H9 (cell line): ENCODE results near the gene AGR3. TPM values are rescaled to one million over a fixed set of nuclear protein-coding genes. Genes with fewer than 3 reads are reported as not detected.

Source experiments
- DNase-seq: peaks from one replicate; pipeline ENCODE4 v3.0.0-alpha.2; 2017
- H2AFZ ChIP-seq: one replicate; pipeline ENCODE4 v1.6.1; 2013; ENCODE audit warnings: mild to moderate bottlenecking, low read length, control low read depth, moderate library complexity
- H2AK5ac ChIP-seq: 2 replicates; pipeline ENCODE4 v1.6.1; 2013; ENCODE audit warnings: low read length, control low read depth, mixed read lengths; ENCODE audit not compliant: insufficient read length
- H2BK120ac ChIP-seq: one replicate; pipeline ENCODE4 v1.6.1; 2013; ENCODE audit warnings: low read depth, mild to moderate bottlenecking, low read length, control low read depth, inconsistent platforms; ENCODE audit not compliant: poor library complexity, severe bottlenecking
- H2BK12ac ChIP-seq: 2 replicates; pipeline ENCODE4 v1.6.1; 2013; ENCODE audit warnings: low read length, control low read depth, mixed read lengths, low read depth; ENCODE audit not compliant: insufficient read length
- H2BK15ac ChIP-seq: 2 replicates; pipeline ENCODE4 v1.6.1; 2013; ENCODE audit warnings: low read depth, low read length, control low read depth
- H2BK20ac ChIP-seq: one replicate; pipeline ENCODE4 v1.6.1; 2013; ENCODE audit warnings: low read depth, mild to moderate bottlenecking, low read length, control low read depth, inconsistent platforms; ENCODE audit not compliant: poor library complexity, severe bottlenecking
- H2BK5ac ChIP-seq: 2 replicates; pipeline ENCODE4 v1.6.1; 2013; ENCODE audit warnings: low read length, control low read depth, mixed read lengths; ENCODE audit not compliant: insufficient read length
- H3K14ac ChIP-seq: 2 replicates; pipeline ENCODE4 v1.6.1; 2013; ENCODE audit warnings: low read length, control low read depth; ENCODE audit not compliant: insufficient read depth
- H3K18ac ChIP-seq: 2 replicates; pipeline ENCODE4 v1.6.1; 2013; ENCODE audit warnings: low read depth, mild to moderate bottlenecking, mixed read lengths, low read length, control low read depth; ENCODE audit not compliant: insufficient read length
- H3K23ac ChIP-seq: 2 replicates; pipeline ENCODE4 v1.6.1; 2013; ENCODE audit warnings: low read length, control low read depth, mixed read lengths, low read depth; ENCODE audit not compliant: insufficient read length
- H3K23me2 ChIP-seq: 2 replicates; pipeline ENCODE4 v1.6.1; 2013; ENCODE audit warnings: low read depth, mild to moderate bottlenecking, mixed read lengths, low read length, control low read depth; ENCODE audit not compliant: insufficient read length, poor library complexity, severe bottlenecking
- H3K27ac ChIP-seq: 2 replicates; pipeline ENCODE4 v1.5.1; 2013; ENCODE audit warnings: low read length, control low read depth, mixed read lengths, low read depth; ENCODE audit not compliant: insufficient read length
- H3K27me3 ChIP-seq: 2 replicates; pipeline ENCODE4 v1.6.1; 2013; ENCODE audit warnings: low read length, control low read depth, inconsistent platforms; ENCODE audit not compliant: insufficient read depth
- H3K4ac ChIP-seq: 2 replicates; pipeline ENCODE4 v1.6.1; 2013; ENCODE audit warnings: low read depth, mild to moderate bottlenecking, control low read depth, inconsistent platforms, low read length, moderate library complexity
- H3K4me1 ChIP-seq: 2 replicates; pipeline ENCODE4 v1.6.1; 2013; ENCODE audit warnings: low read length, control low read depth, inconsistent platforms; ENCODE audit not compliant: insufficient read depth
- H3K4me2 ChIP-seq: 2 replicates; pipeline ENCODE4 v1.6.1; 2013; ENCODE audit warnings: low read length, control low read depth, mixed read lengths; ENCODE audit not compliant: insufficient read length, insufficient read depth
- H3K56ac ChIP-seq: 2 replicates; pipeline ENCODE4 v1.6.1; 2013; ENCODE audit warnings: low read depth, mild to moderate bottlenecking, mixed read lengths, low read length, control low read depth; ENCODE audit not compliant: insufficient read length
- H3K79me1 ChIP-seq: 2 replicates; pipeline ENCODE4 v1.6.1; 2013; ENCODE audit warnings: low read depth, mild to moderate bottlenecking, moderate library complexity, low read length, control low read depth, inconsistent platforms; ENCODE audit not compliant: insufficient read depth, poor library complexity, severe bottlenecking
- H3K79me2 ChIP-seq: 2 replicates; pipeline ENCODE4 v1.6.1; 2013; ENCODE audit warnings: low read length, control low read depth, inconsistent platforms; ENCODE audit not compliant: insufficient read depth
- H3K9ac ChIP-seq: 2 replicates; pipeline ENCODE4 v1.6.1; 2013; ENCODE audit warnings: low read length, control low read depth, mixed read lengths; ENCODE audit not compliant: insufficient read length; ENCODE audit errors: extremely low read depth
- H3K9me3 ChIP-seq: one replicate; pipeline ENCODE4 v1.6.1; 2013; ENCODE audit warnings: low read depth, low read length, inconsistent platforms; ENCODE audit not compliant: control insufficient read depth
- H3T11ph ChIP-seq: one replicate; pipeline ENCODE4 v1.6.1; 2013; ENCODE audit warnings: mild to moderate bottlenecking, low read length, control low read depth, inconsistent platforms
- H4K20me1 ChIP-seq: one replicate; pipeline ENCODE4 v1.6.1; 2013; ENCODE audit not compliant: control insufficient read depth, insufficient read length, insufficient read depth
- H4K5ac ChIP-seq: 2 replicates; pipeline ENCODE4 v1.6.1; 2013; ENCODE audit warnings: low read depth, mild to moderate bottlenecking, mixed read lengths, low read length, control low read depth; ENCODE audit not compliant: insufficient read length
- H4K8ac ChIP-seq: replicated peaks from 2 replicates; pipeline ENCODE4 v1.6.1; 2013; ENCODE audit warnings: low read length, control low read depth, mixed read lengths, low read depth; ENCODE audit not compliant: insufficient read length
- H4K91ac ChIP-seq: 2 replicates; pipeline ENCODE4 v1.6.1; 2013; ENCODE audit warnings: low read depth, mild to moderate bottlenecking, moderate library complexity, mixed read lengths, low read length, control low read depth; ENCODE audit not compliant: insufficient read length
- H3K27ac Mint-ChIP-seq, 3 experiments: 2 replicates in 2 of 3; 3 replicates in 1 of 3; pipeline ENCODE4 v1.8.0; 2020 to 2021; ENCODE audit warnings: mixed read lengths in 3 of 3, mild to moderate bottlenecking in 1 of 3, moderate library complexity in 1 of 3
- H3K27me3 Mint-ChIP-seq: 2 replicates; pipeline ENCODE4 v1.8.0; 2021; ENCODE audit warnings: low read depth, mild to moderate bottlenecking, moderate library complexity, mixed read lengths
- H3K36me3 Mint-ChIP-seq, 3 experiments: 2 replicates in 2 of 3; 3 replicates in 1 of 3; pipeline ENCODE4 v1.8.0; 2020 to 2021; ENCODE audit warnings: low read depth in 3 of 3, mixed read lengths in 3 of 3; ENCODE audit not compliant: insufficient read depth in 1 of 3
- H3K4me1 Mint-ChIP-seq, 2 experiments: 2 replicates each; pipeline ENCODE4 v1.8.0; 2020; ENCODE audit warnings: mixed read lengths in 2 of 2
- H3K4me3 Mint-ChIP-seq, 2 experiments: 2 replicates in 1 of 2; 3 replicates in 1 of 2; pipeline ENCODE4 v1.8.0; 2020 to 2021; ENCODE audit warnings: mild to moderate bottlenecking in 2 of 2, mixed read lengths in 2 of 2, moderate library complexity in 1 of 2
- H3K9me3 Mint-ChIP-seq, 2 experiments: 2 replicates in 1 of 2; 3 replicates in 1 of 2; pipeline ENCODE4 v1.8.0; 2020; ENCODE audit warnings: mild to moderate bottlenecking in 2 of 2, mixed read lengths in 2 of 2, moderate library complexity in 1 of 2
- WGBS: extraction: QIAGEN DNeasy Blood & Tissue Kit; methylation state at CpG from one replicate; pipeline ENCODE4 v1.1.7; 2013; ENCODE audit warnings: missing lambda C conversion rate, low lambda C conversion rate, mixed read lengths; ENCODE audit not compliant: insufficient read length; ENCODE audit errors: extremely low coverage; 5-methylcytosine and 5-hydroxymethylcytosine counted together
- total RNA-seq: library from RNA; stranded (reverse); gene quantifications from 2 replicates; pipeline ENCODE4 v1.2.1, GENCODE V29; 2021
- TF ChIP-seq, protein P1 (sequence below): fragments of 200-600 bp; sonication (generic); conservative IDR thresholded peaks from 3 replicates; pipeline ENCODE4 v1.8.0; 2021; ENCODE audit warnings: antibody characterized with exemption, mild to moderate bottlenecking

AGR3 gene
- total RNA-seq, 1 experiment from 2014 or later: not detected

DNA sequence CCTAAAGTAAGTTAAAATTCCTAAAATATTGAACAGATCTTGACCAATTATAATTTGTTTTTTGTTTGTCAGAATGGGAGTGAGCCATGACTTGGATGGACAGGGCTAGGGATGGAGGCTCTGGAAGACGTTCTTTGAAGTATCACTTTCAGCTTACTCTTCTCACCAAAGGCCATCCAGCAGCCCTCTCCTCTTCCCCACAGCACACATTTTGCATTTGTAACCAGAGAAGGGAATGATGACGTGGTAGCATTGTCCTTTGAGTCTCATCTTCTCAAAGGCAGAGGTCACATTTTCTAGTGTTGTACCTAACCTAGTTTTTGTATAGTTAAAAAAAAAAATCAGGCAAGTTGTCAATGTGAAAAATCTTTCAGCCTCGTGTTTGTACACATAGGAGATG is 43.8 kb upstream of the AGR3 start:
- no peaks in the 10 kb centered on the region for H3K27me3 ChIP-seq
- DNase-seq: no peak
- H3K4me1 ChIP-seq: no peaks in the 10 kb centered on the region
- H3K79me2 ChIP-seq: no peaks in the 10 kb centered on the region
- no peaks in the 10 kb centered on the region for H3K23me2 ChIP-seq
- no peak overlapping the region for H4K91ac ChIP-seq
- H3K9ac ChIP-seq: no peak overlapping the region
- no peaks in the 10 kb centered on the region for H3K9me3 ChIP-seq
- no peaks in the 10 kb centered on the region; a peak in 1 of 5 replicates for H3K9me3 Mint-ChIP-seq
- no peak overlapping the region for H2AFZ ChIP-seq
- peaks cover 3 to 6% of the 10 kb centered on the region in 2 experiments; a peak in 3 of 4 replicates for H3K4me1 Mint-ChIP-seq
- no peak overlapping the region for H3K23ac ChIP-seq
- no peak overlapping the region for H3K27ac Mint-ChIP-seq
- H3K79me1 ChIP-seq: no peaks in the 10 kb centered on the region
- no peak overlapping the region for H3K4me3 Mint-ChIP-seq
- no peak overlapping the region for H3K4ac ChIP-seq
- H3T11ph ChIP-seq: no peak overlapping the region
- no peak overlapping the region for H2BK120ac ChIP-seq
- WGBS: no CpG with 5 or more reads among the region's 3 CpGs
- H3K14ac ChIP-seq: no peak overlapping the region
- TF ChIP-seq, protein P1, sequence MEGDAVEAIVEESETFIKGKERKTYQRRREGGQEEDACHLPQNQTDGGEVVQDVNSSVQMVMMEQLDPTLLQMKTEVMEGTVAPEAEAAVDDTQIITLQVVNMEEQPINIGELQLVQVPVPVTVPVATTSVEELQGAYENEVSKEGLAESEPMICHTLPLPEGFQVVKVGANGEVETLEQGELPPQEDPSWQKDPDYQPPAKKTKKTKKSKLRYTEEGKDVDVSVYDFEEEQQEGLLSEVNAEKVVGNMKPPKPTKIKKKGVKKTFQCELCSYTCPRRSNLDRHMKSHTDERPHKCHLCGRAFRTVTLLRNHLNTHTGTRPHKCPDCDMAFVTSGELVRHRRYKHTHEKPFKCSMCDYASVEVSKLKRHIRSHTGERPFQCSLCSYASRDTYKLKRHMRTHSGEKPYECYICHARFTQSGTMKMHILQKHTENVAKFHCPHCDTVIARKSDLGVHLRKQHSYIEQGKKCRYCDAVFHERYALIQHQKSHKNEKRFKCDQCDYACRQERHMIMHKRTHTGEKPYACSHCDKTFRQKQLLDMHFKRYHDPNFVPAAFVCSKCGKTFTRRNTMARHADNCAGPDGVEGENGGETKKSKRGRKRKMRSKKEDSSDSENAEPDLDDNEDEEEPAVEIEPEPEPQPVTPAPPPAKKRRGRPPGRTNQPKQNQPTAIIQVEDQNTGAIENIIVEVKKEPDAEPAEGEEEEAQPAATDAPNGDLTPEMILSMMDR: no peak
- H3K18ac ChIP-seq: no peak overlapping the region
- no peak overlapping the region for H2BK12ac ChIP-seq
- no peak overlapping the region for H2AK5ac ChIP-seq
- no peaks in the 10 kb centered on the region for H3K27me3 Mint-ChIP-seq
- no peak overlapping the region for H2BK15ac ChIP-seq
- H4K20me1 ChIP-seq: no peaks in the 10 kb centered on the region
- H4K5ac ChIP-seq: no peak overlapping the region
- H3K36me3 Mint-ChIP-seq: no peaks in the 10 kb centered on the region; a peak in 1 of 7 replicates
- no peak overlapping the region for H3K56ac ChIP-seq
- H4K8ac ChIP-seq: no peak overlapping the region
- no peak overlapping the region for H3K27ac ChIP-seq
- H3K4me2 ChIP-seq: no peak overlapping the region
- H2BK5ac ChIP-seq: no peak overlapping the region
- H2BK20ac ChIP-seq: no peak overlapping the region
